Skeletal muscle satellite cell (primary cell): Measurements from ENCODE around the gene DOCK2.

ENCODE experiments used
- H3K27me3 ChIP-seq: 2 replicates; pipeline ENCODE4 v1.7.0; 2013; ENCODE audit warnings: low read length; ENCODE audit not compliant: control insufficient read depth, insufficient read depth
- H3K36me3 ChIP-seq: 2 replicates; pipeline ENCODE4 v1.7.0; 2013; ENCODE audit warnings: mild to moderate bottlenecking, control low read depth, low read length; ENCODE audit not compliant: insufficient read depth
- H3K4me1 ChIP-seq: 2 replicates; pipeline ENCODE4 v1.7.0; 2013; ENCODE audit warnings: low read length; ENCODE audit not compliant: control insufficient read depth, insufficient read depth
- H3K4me2 ChIP-seq: 2 replicates; pipeline ENCODE4 v1.7.0; 2013; ENCODE audit warnings: mild to moderate bottlenecking, low read length
- H3K4me3 ChIP-seq: 2 replicates; pipeline ENCODE4 v1.7.0; 2013; ENCODE audit warnings: low read length
- H3K9ac ChIP-seq: 2 replicates; pipeline ENCODE4 v1.7.0; 2013; ENCODE audit warnings: mild to moderate bottlenecking, low read depth, low read length, moderate library complexity
- H3K9me3 ChIP-seq: replicated peaks from 2 replicates; pipeline ENCODE4 v1.7.0; 2013; ENCODE audit warnings: mild to moderate bottlenecking, control low read depth, low read length

Gene DOCK2

GRCh38 chr5:169861934-169862333 is 224.9 kb downstream of the DOCK2 start:
- H3K36me3 ChIP-seq, result peaks cover 11% of the 10 kb centered on the region
- H3K4me2 ChIP-seq, result peak overlapping the region; percentile 6
- H3K4me1 ChIP-seq, result peaks cover 6% of the 10 kb centered on the region
- H3K9me3 ChIP-seq, result no peaks in the 10 kb centered on the region
- H3K4me3 ChIP-seq, result no peak overlapping the region
- no peak overlapping the region for H3K9ac ChIP-seq
- no peaks in the 10 kb centered on the region for H3K27me3 ChIP-seq

DNA sequence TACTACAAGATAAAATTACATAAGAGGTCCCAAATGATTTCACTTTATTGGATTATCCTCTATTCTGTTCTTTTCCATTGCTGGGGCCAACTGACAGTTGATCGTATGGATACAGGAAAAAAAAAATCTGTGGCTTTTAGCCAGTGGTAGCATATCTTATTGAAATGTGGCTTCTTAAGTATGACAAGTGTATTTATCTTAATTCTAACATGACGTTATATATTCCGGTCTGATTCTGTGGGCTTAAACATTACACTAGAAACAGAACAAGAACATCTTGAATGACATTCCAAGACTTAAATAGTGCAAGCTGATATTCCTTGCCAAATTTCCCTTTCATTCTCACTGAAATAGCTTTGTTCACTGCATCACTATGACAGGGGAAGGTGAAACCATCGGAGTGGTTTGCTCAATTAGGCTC is 225.3 kb downstream of the DOCK2 start:
- Histone ChIP-seq H3K27me3 (no peaks in the 10 kb centered on the region), H3K4me2 (peak overlapping the region; percentile 6), H3K9ac (no peak overlapping the region), H3K36me3 (peaks cover 11% of the 10 kb centered on the region), H3K9me3 (no peaks in the 10 kb centered on the region), H3K4me1 (peaks cover 4% of the 10 kb centered on the region), H3K4me3 (no peak overlapping the region)

DNA sequence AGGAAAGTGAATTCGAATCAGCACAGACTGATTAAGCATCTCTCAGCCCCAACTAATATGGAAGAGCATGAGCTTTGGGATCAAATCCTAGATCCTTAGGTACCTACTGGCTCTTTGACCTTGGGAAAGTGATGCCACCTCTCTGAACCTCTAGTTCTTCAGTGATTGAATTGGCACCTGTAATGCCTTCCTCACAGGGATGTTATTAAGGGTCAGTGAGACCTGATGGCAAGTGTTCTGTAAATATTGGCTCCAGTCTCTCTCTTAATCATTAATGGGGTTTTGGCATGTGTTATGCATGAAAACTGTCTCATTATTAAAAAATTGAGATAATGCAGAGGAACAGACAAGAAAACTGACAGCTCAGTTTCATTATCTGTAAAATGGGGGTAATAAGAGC is 227.4 kb downstream of the DOCK2 start:
- Histone ChIP-seq H3K9ac (no peak overlapping the region), H3K36me3 (peaks cover 11% of the 10 kb centered on the region), H3K27me3 (no peaks in the 10 kb centered on the region), H3K4me1 (peaks cover 4% of the 10 kb centered on the region), H3K9me3 (no peaks in the 10 kb centered on the region), H3K4me3 (no peak overlapping the region), H3K4me2 (no peak overlapping the region)

DNA sequence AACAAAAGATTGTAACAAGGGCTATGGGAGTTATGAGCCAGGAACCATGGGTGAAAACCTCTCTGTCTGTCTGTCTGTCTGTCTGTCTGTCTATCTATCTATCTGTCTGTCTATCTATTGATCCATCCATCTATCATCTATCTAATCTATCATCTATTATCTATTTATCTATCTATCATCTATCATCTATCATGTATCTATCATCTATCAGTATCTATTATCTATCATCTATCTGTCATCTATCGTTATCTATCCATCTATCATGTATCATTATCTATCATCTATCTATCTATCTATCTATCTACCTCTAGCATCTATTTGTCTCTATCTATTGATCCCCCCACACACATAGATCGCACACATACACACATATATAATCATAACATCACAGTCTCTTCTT is 230.3 kb downstream of the DOCK2 start:
- Histone ChIP-seq H3K36me3 (peaks cover 12% of the 10 kb centered on the region), H3K4me3 (no peak overlapping the region), H3K4me1 (peaks cover under 1% of the 10 kb centered on the region), H3K9ac (no peak overlapping the region), H3K4me2 (no peak overlapping the region), H3K27me3 (no peaks in the 10 kb centered on the region), H3K9me3 (no peaks in the 10 kb centered on the region)

GRCh38 chr5:169869066-169869465 is 232.0 kb downstream of the DOCK2 start:
- Histone ChIP-seq H3K9me3 (no peaks in the 10 kb centered on the region), H3K4me2 (no peak overlapping the region), H3K36me3 (peaks cover 11% of the 10 kb centered on the region), H3K9ac (no peak overlapping the region), H3K4me3 (no peak overlapping the region), H3K4me1 (no peaks in the 10 kb centered on the region), H3K27me3 (no peaks in the 10 kb centered on the region)

- H3K4me1 ChIP-seq, result no peaks in the 10 kb centered on the region
- H3K27me3 ChIP-seq, result no peaks in the 10 kb centered on the region
- H3K36me3 ChIP-seq, result peaks cover 13% of the 10 kb centered on the region
- no peak overlapping the region for H3K4me3 ChIP-seq
- no peaks in the 10 kb centered on the region for H3K9me3 ChIP-seq
- H3K9ac ChIP-seq, result no peak overlapping the region
- H3K4me2 ChIP-seq, result no peak overlapping the region
Observed at GRCh38 chr5:169870211-169870610, 233.1 kb downstream of the DOCK2 start.

DNA sequence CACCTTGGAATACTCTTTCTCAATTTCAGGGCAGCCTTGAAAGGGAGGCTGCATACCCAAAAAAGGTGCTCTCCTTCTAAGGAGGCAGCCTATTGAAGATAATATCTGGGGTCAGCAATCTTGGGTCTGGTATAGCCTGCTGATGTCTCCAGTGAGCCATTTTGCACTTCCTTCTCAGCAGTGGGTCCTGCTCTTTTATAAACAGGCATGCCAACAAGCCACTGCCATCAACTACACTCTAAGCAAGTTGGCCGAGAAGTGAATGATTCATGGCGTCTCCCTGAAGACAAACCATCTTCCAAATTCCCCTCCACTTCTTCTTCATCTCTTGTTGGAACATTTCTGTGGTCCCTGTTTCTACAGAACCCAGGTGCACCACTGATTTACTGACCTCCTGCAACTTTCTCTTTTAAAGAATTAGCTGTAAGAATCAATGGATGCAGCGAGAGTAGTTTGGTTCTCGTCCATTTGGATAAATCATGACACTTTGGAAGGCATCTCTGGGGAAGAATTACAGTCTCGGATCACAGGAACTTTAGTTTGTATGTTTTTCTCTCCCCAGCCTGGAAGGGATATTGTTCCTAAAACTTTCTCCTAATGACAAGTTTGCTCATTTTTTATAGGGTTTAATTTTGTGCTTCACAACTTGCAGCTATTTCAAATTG is 234.9 kb downstream of the DOCK2 start:
- Histone ChIP-seq H3K36me3 (peaks cover 17% of the 10 kb centered on the region), H3K4me3 (no peak overlapping the region), H3K9ac (no peak overlapping the region), H3K27me3 (no peaks in the 10 kb centered on the region), H3K4me1 (no peaks in the 10 kb centered on the region), H3K4me2 (no peak overlapping the region), H3K9me3 (no peaks in the 10 kb centered on the region)

DNA sequence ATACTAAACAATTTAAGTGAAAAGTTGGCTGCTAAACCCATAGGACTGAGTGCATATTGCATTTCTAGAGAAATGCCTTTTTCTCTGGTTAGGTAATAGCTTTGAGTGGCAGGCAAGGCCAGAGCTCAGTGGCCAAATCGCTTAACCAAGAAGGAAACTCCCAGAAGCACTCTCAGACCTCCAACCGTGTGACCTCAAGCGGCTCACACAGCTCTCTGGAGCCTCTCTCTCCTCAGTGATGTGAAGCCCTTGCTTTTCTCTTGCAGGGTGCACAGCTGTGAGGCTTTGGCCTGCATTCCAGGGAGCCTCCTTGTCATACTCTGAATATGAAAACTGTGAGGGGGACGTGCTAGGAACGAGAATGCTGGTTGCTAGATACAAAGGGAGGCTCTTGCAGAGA is 236.6 kb downstream of the DOCK2 start:
- no peaks in the 10 kb centered on the region for H3K9me3 ChIP-seq
- H3K4me2 ChIP-seq, result no peak overlapping the region
- H3K36me3 ChIP-seq, result peaks cover 27% of the 10 kb centered on the region
- H3K4me3 ChIP-seq, result no peak overlapping the region
- H3K9ac ChIP-seq, result no peak overlapping the region
- H3K4me1 ChIP-seq, result no peaks in the 10 kb centered on the region
- H3K27me3 ChIP-seq, result no peaks in the 10 kb centered on the region

GRCh38 chr5:169874621-169875020 is 237.5 kb downstream of the DOCK2 start:
- Histone ChIP-seq H3K4me1 (no peaks in the 10 kb centered on the region), H3K36me3 (peaks cover 31% of the 10 kb centered on the region), H3K9ac (no peak overlapping the region), H3K4me2 (no peak overlapping the region), H3K4me3 (no peak overlapping the region), H3K9me3 (no peaks in the 10 kb centered on the region), H3K27me3 (no peaks in the 10 kb centered on the region)

DNA sequence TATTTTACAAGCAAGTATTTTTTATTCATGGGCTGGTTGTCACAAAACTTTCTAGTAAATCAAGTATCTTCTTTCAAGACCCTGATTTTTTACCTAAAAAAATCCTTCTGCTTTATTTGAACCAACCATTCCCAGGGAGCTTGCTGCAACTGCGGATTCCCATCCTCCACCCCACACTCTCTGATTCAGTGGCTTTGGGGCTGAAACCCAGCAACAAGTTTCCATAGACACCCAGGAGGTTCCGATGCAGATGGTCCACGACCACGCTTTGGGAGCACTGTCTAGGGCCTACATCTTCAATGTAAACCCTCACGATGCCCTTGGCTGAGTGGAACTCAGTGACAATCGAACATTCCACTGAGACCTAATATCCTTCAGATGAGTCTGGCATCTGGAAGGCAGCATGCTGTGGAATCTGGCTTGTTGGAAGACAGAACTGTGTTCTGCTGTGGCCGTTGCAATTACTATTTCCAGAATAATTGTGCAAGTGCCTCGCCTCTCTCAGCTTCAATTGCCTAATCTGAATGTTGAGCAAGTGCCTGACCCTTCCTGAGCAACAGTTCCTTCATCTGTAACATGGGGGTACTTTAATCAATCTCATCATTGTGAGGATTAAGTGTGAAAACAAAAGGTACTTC is 238.1 kb downstream of the DOCK2 start:
- H3K4me1 ChIP-seq, result no peaks in the 10 kb centered on the region
- no peak overlapping the region for H3K4me3 ChIP-seq
- no peaks in the 10 kb centered on the region for H3K9me3 ChIP-seq
- no peaks in the 10 kb centered on the region for H3K27me3 ChIP-seq
- no peak overlapping the region for H3K9ac ChIP-seq
- peaks cover 34% of the 10 kb centered on the region for H3K36me3 ChIP-seq
- H3K4me2 ChIP-seq, result no peak overlapping the region

- Histone ChIP-seq H3K36me3 (peaks cover 37% of the 10 kb centered on the region), H3K4me3 (no peak overlapping the region), H3K4me1 (no peaks in the 10 kb centered on the region), H3K9ac (no peak overlapping the region), H3K27me3 (no peaks in the 10 kb centered on the region), H3K9me3 (no peaks in the 10 kb centered on the region), H3K4me2 (no peak overlapping the region)
Observed at GRCh38 chr5:169875731-169876130, 238.7 kb downstream of the DOCK2 start.

DNA sequence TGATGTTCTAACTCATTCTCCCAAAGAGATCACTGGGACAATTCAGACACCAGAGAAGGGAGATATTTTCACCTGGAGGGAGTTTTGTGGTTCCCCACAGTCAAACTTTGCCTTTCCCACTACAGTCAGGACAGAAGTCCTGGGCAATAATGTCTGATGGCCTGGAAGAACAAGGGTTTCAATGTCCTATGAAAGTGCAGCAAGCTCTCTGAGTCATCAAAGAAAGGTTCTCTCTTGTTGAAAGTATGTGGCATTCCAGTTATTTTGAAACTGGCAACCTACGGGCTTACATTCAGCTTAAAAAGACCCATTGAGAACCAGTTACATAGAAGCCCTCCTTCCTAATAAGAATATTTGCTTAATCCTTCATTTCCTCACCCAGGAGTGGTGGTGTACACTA is 239.3 kb downstream of the DOCK2 start:
- Histone ChIP-seq H3K27me3 (no peaks in the 10 kb centered on the region), H3K9ac (no peak overlapping the region), H3K4me3 (no peak overlapping the region), H3K4me2 (no peak overlapping the region), H3K9me3 (no peaks in the 10 kb centered on the region), H3K4me1 (no peaks in the 10 kb centered on the region), H3K36me3 (peaks cover 44% of the 10 kb centered on the region)
